ENCODE data around the gene EIF4E3. TPM values are rescaled to one million over a fixed set of nuclear protein-coding genes. Genes with fewer than 3 reads are reported as not detected.

The EIF4E3 gene
- total and polyA plus RNA-seq, 2 donors from 2014 or later: 10.5 to 37.1 TPM

GRCh38 chr3:71763426-71763825, 38.2 kb upstream of the EIF4E3 start:
- Histone ChIP-seq H3K36me3 (ENCODE audit: control insufficient read depth in 2 of 3, insufficient read depth in 3 of 3, low read length in 3 of 3) (no peaks in the 10 kb centered on the region), H3K4me3 (ENCODE audit: low read length in 3 of 3) (no peak overlapping the region), H3K9me3 (ENCODE audit: control insufficient read depth in 2 of 3, insufficient read depth in 1 of 3, low read length in 3 of 3) (no peaks in the 10 kb centered on the region), H3K27ac (ENCODE audit: low read depth in 2 of 2, low read length in 2 of 2) (no peak overlapping the region), H3K4me1 (ENCODE audit: control insufficient read depth in 2 of 3, insufficient read depth in 2 of 3, low read depth in 1 of 3, low read length in 3 of 3) (no peaks in the 10 kb centered on the region), H3K27me3 (ENCODE audit: control insufficient read depth, insufficient read depth, low read length) (peaks cover 3% of the 10 kb centered on the region), H3K9ac (ENCODE audit: low read length in 3 of 3) (no peak overlapping the region)
- DNase-seq: no peak
- TF ChIP-seq CTCF (IDR thresholded peaks at IDR 0.05; ENCODE audit: borderline replicate concordance, extremely low read depth, insufficient read depth): no peak
- no peak for FAIRE-seq
- intact Hi-C loops (cut with DNase I): no loop called here

GRCh38 chr3:71760140-71760539, 34.9 kb upstream of the EIF4E3 start:
- DNase-seq (no peak), FAIRE-seq (no peak)
- TF ChIP-seq CTCF (IDR thresholded peaks at IDR 0.05; ENCODE audit: borderline replicate concordance, extremely low read depth, insufficient read depth): no peak
- Histone ChIP-seq H3K36me3 (ENCODE audit: control insufficient read depth in 2 of 3, insufficient read depth in 3 of 3, low read length in 3 of 3) (no peaks in the 10 kb centered on the region), H3K4me1 (ENCODE audit: control insufficient read depth in 2 of 3, insufficient read depth in 2 of 3, low read depth in 1 of 3, low read length in 3 of 3) (no peaks in the 10 kb centered on the region), H3K9ac (ENCODE audit: low read length in 3 of 3) (no peak overlapping the region), H3K9me3 (ENCODE audit: control insufficient read depth in 2 of 3, insufficient read depth in 1 of 3, low read length in 3 of 3) (no peaks in the 10 kb centered on the region), H3K27me3 (ENCODE audit: control insufficient read depth, insufficient read depth, low read length) (peaks cover 9% of the 10 kb centered on the region), H3K4me3 (ENCODE audit: low read length in 3 of 3) (no peak overlapping the region), H3K27ac (ENCODE audit: low read depth in 2 of 2, low read length in 2 of 2) (no peak overlapping the region)
- intact Hi-C loops (cut with DNase I): no loop called here

- H3K27me3 ChIP-seq (ENCODE audit: control insufficient read depth, insufficient read depth, low read length): peaks cover 11% of the 10 kb centered on the region
- FAIRE-seq (no peak), DNase-seq (no peak)
- H3K27ac ChIP-seq (ENCODE audit: low read depth in 2 of 2, low read length in 2 of 2): no peak overlapping the region
- H3K4me3 ChIP-seq (ENCODE audit: low read length in 3 of 3): no peak overlapping the region
- H3K4me1 ChIP-seq (ENCODE audit: control insufficient read depth in 2 of 3, insufficient read depth in 2 of 3, low read depth in 1 of 3, low read length in 3 of 3): no peaks in the 10 kb centered on the region
- intact Hi-C loops (cut with DNase I): no loop called here
- TF ChIP-seq CTCF (IDR thresholded peaks at IDR 0.05; ENCODE audit: borderline replicate concordance, extremely low read depth, insufficient read depth): no peak
- no peak overlapping the region for H3K9ac ChIP-seq (ENCODE audit: low read length in 3 of 3)
- no peaks in the 10 kb centered on the region for H3K36me3 ChIP-seq (ENCODE audit: control insufficient read depth in 2 of 3, insufficient read depth in 3 of 3, low read length in 3 of 3)
- H3K9me3 ChIP-seq (ENCODE audit: control insufficient read depth in 2 of 3, insufficient read depth in 1 of 3, low read length in 3 of 3): no peaks in the 10 kb centered on the region
These were observed 34.2 kb upstream of the EIF4E3 start for GRCh38 chr3:71759401-71759800.

- DNase-seq: no peak
- no peaks in the 10 kb centered on the region for H3K36me3 ChIP-seq (ENCODE audit: control insufficient read depth in 2 of 3, insufficient read depth in 3 of 3, low read length in 3 of 3)
- peaks cover 0 to 1% (median 0%) of the 10 kb centered on the region in 3 donors for H3K4me1 ChIP-seq (ENCODE audit: control insufficient read depth in 2 of 3, insufficient read depth in 2 of 3, low read depth in 1 of 3, low read length in 3 of 3)
- no peak overlapping the region for H3K27ac ChIP-seq (ENCODE audit: low read depth in 2 of 2, low read length in 2 of 2)
- peaks cover 12% of the 10 kb centered on the region for H3K27me3 ChIP-seq (ENCODE audit: control insufficient read depth, insufficient read depth, low read length)
- H3K9ac ChIP-seq (ENCODE audit: low read length in 3 of 3): no peak overlapping the region
- no peak for TF ChIP-seq CTCF (IDR thresholded peaks at IDR 0.05; ENCODE audit: borderline replicate concordance, extremely low read depth, insufficient read depth)
- intact Hi-C loops (cut with DNase I): no loop called here
- no peaks in the 10 kb centered on the region for H3K9me3 ChIP-seq (ENCODE audit: control insufficient read depth in 2 of 3, insufficient read depth in 1 of 3, low read length in 3 of 3)
- FAIRE-seq: no peak
- no peak overlapping the region for H3K4me3 ChIP-seq (ENCODE audit: low read length in 3 of 3)
These were observed 32.9 kb upstream of the EIF4E3 start for GRCh38 chr3:71758091-71758490.

Data from kidney (tissue), 14 donors.